RWPE2 (cell line): Measurements from ENCODE around the gene STAC2.

ENCODE experiments used
- ATAC-seq: fragments of 200-7000 bp; cut with Tn5 transposase; 3 replicates; pipeline ENCODE4 v1.9.1; 2021; ENCODE audit warnings: low read depth
- DNase-seq: peaks from one replicate; pipeline ENCODE4 v3.0.0-alpha.2; 2020; ENCODE audit warnings: low spot score
- H3K27ac ChIP-seq: fragments of 450-650 bp; 2 replicates; pipeline ENCODE4 v1.5.1; 2017; ENCODE audit warnings: mild to moderate bottlenecking; ENCODE audit not compliant: poor library complexity, severe bottlenecking
- H3K27me3 ChIP-seq: fragments of 250-450 bp; sonication (Bioruptor Pico); 2 replicates; pipeline ENCODE4 v1.5.1; 2021; ENCODE audit warnings: mild to moderate bottlenecking, moderate library complexity; ENCODE audit not compliant: insufficient read depth, poor library complexity, severe bottlenecking
- H3K36me3 ChIP-seq: fragments of 250-450 bp; sonication (Bioruptor Pico); 2 replicates; pipeline ENCODE4 v1.5.1; 2020; ENCODE audit warnings: low read depth, mild to moderate bottlenecking, moderate library complexity
- H3K4me1 ChIP-seq: fragments of 250-450 bp; sonication (Bioruptor Pico); 2 replicates; pipeline ENCODE4 v1.5.1; 2021; ENCODE audit warnings: mild to moderate bottlenecking, moderate library complexity; ENCODE audit not compliant: insufficient read depth, poor library complexity, severe bottlenecking
- H3K4me3 ChIP-seq: fragments of 250-450 bp; sonication (Bioruptor Pico); 2 replicates; pipeline ENCODE4 v1.5.1; 2021; ENCODE audit warnings: mild to moderate bottlenecking, moderate library complexity; ENCODE audit not compliant: severe bottlenecking
- H3K9me3 ChIP-seq: fragments of 250-450 bp; sonication (Bioruptor Pico); 2 replicates; pipeline ENCODE4 v1.5.1; 2021; ENCODE audit warnings: mild to moderate bottlenecking, moderate library complexity; ENCODE audit not compliant: severe bottlenecking
- TF ChIP-seq, protein P1 (sequence below): fragments of 450-650 bp; IDR thresholded peaks from one replicate; pipeline ENCODE4 v1.5.1; 2017; ENCODE audit warnings: mild to moderate bottlenecking, moderate library complexity; ENCODE audit not compliant: poor library complexity, severe bottlenecking

Gene STAC2

DNA sequence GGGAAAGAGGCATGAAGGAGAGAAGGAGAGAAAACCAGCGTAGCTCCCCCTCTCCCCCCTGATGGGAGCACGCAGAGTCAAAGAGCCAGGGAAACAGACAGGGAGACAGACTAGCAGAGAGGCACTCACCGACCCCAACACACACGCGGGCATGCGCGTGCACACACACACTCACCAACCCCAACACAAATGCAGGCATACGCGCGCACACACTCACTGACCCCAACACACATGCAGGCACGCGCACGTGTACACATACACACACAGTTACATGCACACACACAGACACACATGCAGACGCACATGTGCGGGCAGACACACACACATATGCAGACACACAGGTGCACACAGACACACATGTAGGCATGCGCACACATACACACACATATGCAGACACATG lies 32.8 kb downstream of the STAC2 start:
- DNase-seq (no peak), ATAC-seq (no peak)
- H3K27ac ChIP-seq, result no peak overlapping the region
- H3K27me3 ChIP-seq, result no peaks in the 10 kb centered on the region
- H3K4me1 ChIP-seq, result no peaks in the 10 kb centered on the region
- H3K36me3 ChIP-seq, result peaks cover 56% of the 10 kb centered on the region
- TF ChIP-seq, protein P1, sequence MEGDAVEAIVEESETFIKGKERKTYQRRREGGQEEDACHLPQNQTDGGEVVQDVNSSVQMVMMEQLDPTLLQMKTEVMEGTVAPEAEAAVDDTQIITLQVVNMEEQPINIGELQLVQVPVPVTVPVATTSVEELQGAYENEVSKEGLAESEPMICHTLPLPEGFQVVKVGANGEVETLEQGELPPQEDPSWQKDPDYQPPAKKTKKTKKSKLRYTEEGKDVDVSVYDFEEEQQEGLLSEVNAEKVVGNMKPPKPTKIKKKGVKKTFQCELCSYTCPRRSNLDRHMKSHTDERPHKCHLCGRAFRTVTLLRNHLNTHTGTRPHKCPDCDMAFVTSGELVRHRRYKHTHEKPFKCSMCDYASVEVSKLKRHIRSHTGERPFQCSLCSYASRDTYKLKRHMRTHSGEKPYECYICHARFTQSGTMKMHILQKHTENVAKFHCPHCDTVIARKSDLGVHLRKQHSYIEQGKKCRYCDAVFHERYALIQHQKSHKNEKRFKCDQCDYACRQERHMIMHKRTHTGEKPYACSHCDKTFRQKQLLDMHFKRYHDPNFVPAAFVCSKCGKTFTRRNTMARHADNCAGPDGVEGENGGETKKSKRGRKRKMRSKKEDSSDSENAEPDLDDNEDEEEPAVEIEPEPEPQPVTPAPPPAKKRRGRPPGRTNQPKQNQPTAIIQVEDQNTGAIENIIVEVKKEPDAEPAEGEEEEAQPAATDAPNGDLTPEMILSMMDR, result no peak
- H3K9me3 ChIP-seq, result no peaks in the 10 kb centered on the region
- no peak overlapping the region for H3K4me3 ChIP-seq

DNA sequence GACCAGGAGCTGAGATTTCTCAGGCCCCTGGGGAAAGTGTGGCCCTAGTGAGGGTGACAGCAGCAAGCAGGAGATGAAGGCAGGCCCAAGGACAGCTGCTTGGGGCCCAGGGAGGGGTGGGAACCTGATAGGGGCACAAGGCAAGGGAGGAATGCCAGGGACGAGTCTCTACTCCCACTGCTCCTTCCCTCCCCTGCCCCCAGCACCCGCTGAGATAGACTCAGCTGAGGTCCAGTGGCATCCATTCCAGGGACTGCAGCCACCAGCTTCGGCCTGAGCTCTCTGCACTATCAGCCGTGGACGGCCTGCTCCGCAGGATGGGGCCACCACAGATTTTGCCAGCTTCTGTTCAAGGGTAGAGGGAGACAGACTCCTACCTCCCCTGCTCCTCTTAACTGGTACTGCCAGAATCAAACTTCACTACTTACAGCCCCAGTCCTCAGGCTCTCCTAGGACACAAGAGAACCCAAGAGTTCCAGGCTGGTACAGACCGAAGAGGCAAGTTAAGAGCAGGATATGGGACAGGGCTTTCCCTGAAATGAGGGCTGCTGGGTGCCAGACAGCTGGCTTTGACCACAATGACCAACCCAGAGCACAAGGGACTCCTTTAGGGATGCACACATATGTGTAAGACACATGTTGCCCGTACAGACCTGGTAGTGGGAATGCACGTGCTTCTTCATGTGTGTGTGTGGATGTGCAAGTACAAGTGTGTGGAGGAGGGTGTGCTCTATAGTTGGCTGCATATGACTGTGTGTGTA lies 33.8 kb downstream of the STAC2 start:
- H3K27ac ChIP-seq, result no peak overlapping the region
- DNase-seq (no peak), ATAC-seq (no peak)
- TF ChIP-seq, protein P1, result no peak
- no peaks in the 10 kb centered on the region for H3K9me3 ChIP-seq
- no peak overlapping the region for H3K4me3 ChIP-seq
- H3K4me1 ChIP-seq, result no peaks in the 10 kb centered on the region
- no peaks in the 10 kb centered on the region for H3K27me3 ChIP-seq
- H3K36me3 ChIP-seq, result peaks cover 66% of the 10 kb centered on the region

DNA sequence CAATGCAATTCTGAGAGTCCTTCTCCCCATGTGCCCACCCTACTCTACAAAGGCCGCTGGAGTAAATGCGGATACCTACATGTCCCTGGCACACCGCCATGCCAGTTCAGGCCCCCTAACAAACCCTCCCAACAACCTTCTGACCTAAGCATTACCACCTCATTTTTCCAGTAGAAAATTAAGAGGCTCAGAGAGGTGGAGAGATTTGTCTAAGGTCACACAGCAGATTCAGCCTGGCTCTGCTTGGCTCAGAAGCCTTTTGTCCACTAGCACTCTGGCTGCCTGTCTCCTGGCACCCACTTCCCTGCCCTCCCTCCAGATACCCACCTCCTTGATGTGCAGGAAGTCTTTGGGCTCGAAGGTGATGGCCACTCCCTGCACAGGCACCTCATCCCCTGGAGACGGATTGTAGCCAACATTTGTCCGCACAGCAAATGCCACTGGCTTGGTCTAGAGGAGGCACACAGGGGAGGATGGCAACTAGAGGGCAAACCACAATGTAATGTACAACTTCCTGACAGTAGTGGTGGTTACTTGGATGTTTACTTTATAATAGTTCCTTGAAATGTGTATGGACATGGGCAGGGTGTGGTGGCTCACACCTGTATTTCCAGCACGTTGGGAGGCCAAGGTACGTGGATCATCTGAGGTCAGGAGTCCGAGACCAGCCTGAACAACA lies 38.5 kb downstream of the STAC2 start:
- no peak overlapping the region for H3K4me3 ChIP-seq
- no peak overlapping the region for H3K27ac ChIP-seq
- peaks cover 71% of the 10 kb centered on the region for H3K36me3 ChIP-seq
- no peak for ATAC-seq
- TF ChIP-seq, protein P1, result no peak
- H3K27me3 ChIP-seq, result no peaks in the 10 kb centered on the region
- no peak for DNase-seq
- no peaks in the 10 kb centered on the region for H3K4me1 ChIP-seq
- H3K9me3 ChIP-seq, result no peaks in the 10 kb centered on the region

DNA sequence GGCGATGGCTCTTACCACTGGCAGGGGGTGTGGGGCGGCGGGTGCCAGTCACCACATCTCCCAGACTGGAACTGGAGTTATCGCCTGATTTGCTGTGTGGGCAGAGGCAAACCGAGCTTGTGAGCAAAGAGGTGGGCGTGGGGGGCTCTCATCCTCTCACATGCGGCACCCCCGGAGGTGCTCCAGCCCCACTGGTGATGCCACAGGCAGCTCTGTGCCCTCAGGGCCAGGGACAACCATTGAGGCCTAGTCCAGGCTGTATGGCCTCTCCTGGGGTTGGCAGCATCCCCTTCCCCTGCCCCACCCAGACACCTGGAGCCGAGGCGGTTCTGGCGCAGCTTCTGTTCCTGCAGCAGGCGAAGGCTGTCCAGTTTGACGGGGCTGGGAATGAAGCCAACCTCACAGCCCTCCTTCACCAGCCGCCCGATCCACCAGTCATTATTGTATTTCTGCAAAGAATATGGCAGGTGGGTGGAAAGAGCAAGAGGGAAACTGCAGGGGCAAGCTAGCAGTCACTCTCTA lies 39.2 kb downstream of the STAC2 start:
- no peaks in the 10 kb centered on the region for H3K27me3 ChIP-seq
- H3K9me3 ChIP-seq, result no peaks in the 10 kb centered on the region
- DNase-seq (no peak), ATAC-seq (no peak)
- H3K36me3 ChIP-seq, result peaks cover 73% of the 10 kb centered on the region
- H3K4me3 ChIP-seq, result no peak overlapping the region
- H3K4me1 ChIP-seq, result no peaks in the 10 kb centered on the region
- no peak overlapping the region for H3K27ac ChIP-seq
- TF ChIP-seq, protein P1, result no peak

DNA sequence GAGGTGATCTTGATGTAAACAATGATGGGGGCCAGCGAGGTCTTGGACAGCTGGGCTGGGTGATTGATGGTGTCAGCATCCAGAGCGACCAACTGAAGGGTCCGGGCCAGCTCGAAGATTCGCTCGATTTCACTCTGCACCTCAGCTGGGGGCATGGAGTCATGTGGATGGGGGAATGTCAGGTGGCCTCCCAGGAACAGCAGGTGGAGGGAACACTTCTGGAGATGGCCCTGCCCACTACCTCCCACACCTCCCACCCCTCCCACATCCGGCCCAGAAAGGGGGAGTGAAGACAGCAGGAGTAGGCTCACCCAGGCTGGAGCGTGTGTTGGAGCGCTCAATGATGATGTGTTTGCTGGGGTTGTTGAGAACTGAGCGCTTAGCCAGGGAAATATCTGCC lies 42.0 kb downstream of the STAC2 start:
- TF ChIP-seq, protein P1, result no peak
- Histone ChIP-seq H3K4me3 (no peak overlapping the region), H3K27ac (no peak overlapping the region), H3K4me1 (peaks cover 2% of the 10 kb centered on the region), H3K9me3 (no peaks in the 10 kb centered on the region), H3K36me3 (peaks cover 59% of the 10 kb centered on the region), H3K27me3 (no peaks in the 10 kb centered on the region)
- no peak for DNase-seq
- no peak for ATAC-seq
